Daoy (cell line): ENCODE data around the gene UBTD1. TPM values are rescaled to one million over a fixed set of nuclear protein-coding genes. Genes with fewer than 3 reads are reported as not detected.
"Not testable (repeated sequence)": the region's sequence is repeated elsewhere in the genome, so short reads cannot be mapped to it uniquely, and the experiment has no call there.

Experiments
- DNase-seq: peaks from one replicate; pipeline ENCODE4 v3.0.0-alpha.2; 2015; ENCODE audit warnings: low read depth
- total RNA-seq: library from RNA; depleted of rRNA; stranded (reverse); fragments of >200 nt; shearing (Covaris generic); gene quantifications from 2 replicates; pipeline ENCODE4 v1.2.3, GENCODE V29; 2014; rRNA removed

The UBTD1 gene, protein sequence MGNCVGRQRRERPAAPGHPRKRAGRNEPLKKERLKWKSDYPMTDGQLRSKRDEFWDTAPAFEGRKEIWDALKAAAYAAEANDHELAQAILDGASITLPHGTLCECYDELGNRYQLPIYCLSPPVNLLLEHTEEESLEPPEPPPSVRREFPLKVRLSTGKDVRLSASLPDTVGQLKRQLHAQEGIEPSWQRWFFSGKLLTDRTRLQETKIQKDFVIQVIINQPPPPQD
- total RNA-seq: 8.2 and 8.3 TPM in 2 replicates

DNA sequence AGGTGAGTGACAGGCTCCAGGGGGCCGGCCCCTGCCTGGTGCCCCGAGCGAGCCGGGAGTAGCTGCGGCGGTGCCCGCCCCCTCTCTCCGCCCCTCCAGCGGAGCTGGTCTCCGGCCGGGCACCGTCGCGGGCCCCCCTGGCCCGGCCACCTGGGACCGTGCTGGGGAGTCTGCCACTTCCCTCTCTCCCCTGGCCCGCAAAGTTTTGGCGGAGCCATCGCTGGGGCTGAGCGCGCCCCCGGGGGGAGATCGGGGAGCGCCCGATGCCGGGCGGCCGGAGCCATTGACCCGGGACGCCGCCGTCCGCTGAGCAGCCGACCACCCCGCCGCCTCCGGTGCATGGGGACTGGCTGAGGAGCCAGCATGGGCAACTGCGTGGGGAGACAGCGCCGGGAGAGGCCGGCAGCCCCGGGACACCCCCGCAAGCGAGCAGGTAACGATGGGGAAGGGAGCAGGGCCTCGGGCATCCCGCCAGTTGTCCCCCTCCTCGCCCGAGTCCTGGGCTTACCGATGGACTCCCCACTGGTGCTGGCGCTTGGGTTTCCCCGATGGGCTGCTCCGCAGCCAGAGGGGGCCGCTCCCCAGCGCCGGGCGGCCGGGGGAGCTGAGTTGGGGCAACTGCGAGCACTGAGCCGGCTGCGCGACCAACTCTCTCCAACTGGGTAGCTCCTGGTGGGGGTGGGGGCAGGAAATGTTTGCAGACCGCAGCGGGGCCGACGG is at the start of gene UBTD1:
TSS of gene UBTD1 (plus strand) at position 84 of the 720 bp plus-strand sequence. CDS start at position 364, 280 bp downstream.
- peak; percentile 57 for DNase-seq

DNA sequence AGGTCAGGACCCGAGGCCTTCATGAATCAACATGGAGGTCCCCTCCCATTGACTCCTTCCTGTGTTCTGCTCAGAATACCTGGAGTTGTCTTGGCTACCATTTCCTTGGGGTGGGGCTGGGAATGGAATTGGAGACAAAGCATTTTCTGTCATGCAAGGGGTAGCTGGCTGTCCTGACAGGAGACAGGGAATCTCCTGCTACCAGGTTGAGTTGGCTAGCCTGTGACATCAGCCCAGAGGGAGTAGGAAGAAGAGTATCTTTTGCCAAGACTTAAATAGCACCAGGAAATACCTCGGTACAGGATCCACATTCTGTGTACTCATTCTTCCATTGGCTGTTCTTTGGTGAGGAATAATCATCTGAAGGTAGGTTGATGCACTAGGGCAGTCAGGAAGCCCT is 47.9 kb upstream of the UBTD1 start:
- no peak for DNase-seq

DNA sequence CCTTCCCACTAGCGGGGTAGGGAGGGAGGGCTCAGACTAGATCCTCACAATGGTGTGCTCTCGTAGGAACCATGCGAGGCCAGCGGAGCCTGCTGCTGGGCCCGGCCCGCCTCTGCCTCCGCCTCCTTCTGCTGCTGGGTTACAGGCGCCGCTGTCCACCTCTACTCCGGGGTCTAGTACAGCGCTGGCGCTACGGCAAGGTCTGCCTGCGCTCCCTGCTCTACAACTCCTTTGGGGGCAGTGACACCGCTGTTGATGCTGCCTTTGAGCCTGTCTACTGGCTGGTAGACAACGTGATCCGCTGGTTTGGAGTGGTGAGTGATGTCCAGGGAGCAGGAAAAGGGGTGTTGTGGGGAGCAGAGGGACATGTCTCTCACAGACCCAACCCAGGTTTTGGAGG is 47.1 kb upstream of the UBTD1 start:
- DNase-seq: no peak

DNA sequence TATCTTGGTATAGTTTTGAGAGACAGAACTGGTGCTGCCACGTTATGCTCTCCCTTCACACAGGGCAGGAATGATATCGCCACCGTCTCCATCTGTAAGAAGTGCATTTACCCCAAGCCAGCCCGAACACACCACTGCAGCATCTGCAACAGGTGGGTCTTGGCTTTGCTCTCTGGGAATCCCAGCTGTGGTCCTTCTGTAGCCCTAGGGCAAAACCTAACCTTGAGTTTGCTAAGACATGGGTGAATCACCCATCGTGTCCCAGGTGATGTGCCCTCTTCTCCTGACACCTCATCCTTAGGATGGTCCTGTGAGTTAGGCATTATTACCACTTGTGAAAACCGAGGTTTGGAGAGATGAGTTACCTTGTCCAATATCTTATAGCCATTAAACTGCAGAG is 46.4 kb upstream of the UBTD1 start:
- DNase-seq: no peak

DNA sequence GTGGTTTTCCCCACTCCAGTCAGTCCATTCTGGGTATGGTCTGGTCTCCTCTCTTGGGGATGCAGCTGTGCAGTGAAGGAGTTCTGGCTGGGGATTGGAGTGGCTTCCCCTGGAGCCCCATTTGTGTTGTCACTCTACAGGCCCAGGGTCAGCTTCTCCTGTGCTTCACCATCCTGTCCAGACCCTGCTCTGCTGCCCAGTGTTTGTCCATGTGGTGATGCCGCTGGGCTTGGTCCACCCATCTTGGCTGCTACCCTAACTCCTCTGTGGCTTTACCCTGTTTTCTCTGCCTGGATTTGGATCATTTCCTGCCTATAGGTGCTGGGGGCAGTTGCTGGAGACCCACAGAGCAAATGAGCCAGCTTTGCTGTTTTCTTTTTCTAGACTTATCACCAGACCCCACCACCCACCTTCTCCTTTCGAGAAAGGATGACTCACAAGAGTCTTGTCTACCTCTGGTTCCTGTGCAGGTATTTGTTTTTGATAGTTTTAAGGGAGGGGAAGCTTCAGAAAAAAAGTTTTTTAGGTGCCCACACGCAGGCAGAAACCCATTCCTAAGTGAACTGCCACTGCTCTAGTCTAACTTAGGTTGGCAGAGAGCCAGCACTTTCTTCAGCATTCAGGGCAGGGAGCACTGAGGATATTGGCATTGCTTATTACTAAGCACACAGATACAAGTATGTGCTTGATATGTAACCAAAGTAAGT is 44.2 kb upstream of the UBTD1 start:
- no peak for DNase-seq

DNA sequence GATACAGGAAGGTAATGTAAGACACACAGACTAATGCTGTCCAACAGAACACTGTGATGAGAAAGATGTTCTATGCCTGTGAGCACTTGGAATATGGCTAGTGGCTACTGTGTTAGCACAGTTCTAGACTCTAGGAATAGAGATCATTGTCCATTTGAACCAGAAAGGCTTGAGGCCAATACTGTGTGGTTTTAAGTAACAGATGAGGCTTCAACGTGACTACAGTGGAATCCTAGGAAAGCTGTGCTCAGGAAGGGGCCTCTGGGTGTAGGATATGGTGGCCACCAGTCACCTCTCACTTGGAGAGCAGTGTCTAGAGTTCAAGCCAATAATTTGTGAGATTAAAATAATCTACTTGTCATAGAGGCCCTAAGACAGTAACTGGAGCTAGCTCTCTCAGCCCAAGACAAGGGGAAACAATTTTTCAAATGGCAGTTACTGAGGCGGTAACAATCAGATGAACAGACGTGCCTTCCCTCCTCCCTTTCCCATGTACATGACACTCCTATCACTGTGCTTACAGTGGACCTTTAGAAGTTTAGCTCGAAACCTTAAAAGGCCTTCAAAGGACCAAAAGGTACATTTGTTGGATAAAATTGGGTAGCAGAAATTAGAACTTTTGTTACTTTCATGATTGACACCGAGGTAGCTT is 42.6 kb upstream of the UBTD1 start:
- DNase-seq: no peak

DNA sequence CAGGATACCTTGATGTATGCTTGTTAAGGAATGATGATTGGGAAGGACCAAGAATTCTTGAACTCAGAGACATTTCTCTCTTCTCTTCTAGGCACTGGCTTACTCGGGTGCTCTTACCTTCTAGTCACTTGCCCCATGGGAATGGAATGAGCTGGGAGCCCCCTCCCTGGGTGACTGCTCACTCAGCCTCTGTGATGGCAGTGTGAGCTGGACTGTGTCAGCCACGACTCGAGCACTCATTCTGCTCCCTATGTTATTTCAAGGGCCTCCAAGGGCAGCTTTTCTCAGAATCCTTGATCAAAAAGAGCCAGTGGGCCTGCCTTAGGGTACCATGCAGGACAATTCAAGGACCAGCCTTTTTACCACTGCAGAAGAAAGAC is 42.0 kb upstream of the UBTD1 start:
- no peak for DNase-seq

DNA sequence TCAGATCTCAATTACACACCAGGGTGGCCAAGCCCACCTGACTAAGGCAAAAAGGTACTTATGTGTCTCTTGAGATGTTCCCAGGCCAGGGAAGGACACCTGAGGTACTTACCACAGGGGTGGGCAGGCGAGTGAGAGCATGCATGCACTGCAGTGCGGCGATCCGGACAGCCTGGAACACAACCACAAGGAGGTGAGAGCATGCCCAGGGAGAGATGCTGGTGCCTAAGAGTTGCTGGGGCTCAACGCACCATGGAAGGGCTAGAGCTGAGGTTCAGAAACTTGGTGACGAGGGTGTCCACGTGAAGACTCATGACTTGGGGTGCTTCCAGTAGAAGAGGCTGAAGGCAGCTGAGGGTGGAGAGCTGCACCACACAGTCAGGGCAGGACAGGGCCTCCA is 39.6 kb upstream of the UBTD1 start:
- DNase-seq: no peak

DNA sequence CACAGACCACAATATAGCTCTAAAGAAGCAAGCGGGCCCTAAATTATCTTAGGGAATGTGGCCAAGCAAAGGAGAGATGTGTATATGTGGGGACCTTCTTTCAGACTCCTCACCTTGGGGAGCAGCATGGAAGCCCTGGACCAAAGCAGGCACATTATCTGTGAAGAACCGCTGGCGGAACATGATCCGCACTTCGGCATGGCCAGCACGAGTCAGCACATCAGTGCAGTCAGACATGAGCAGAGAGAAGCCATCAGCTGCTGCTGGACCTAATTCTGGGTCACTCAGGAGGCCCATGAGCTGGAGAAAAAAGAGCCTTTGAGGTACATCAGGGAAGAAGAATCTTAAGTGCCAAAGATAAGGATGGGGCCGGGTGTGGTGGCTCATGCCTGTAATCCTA is 38.8 kb upstream of the UBTD1 start:
- no peak for DNase-seq

DNA sequence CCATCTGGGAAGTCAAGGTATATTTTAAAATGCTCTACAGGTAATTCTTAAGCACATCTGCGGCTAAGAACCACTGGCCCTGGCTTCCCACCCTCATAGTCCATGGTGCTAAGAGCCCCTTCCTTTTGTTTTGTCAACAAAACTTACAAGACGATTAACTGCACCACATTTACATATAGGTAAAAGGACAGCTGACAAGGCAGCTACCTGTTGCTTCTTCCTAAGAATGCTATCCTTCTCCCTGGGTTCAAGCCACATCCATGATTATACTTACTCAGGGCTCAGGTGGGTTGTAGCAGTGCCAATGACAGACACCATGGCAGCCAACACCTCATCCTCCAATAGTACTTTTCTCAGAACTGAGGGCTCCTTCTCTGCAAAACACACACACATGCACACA is 36.4 kb upstream of the UBTD1 start:
- DNase-seq: no peak

DNA sequence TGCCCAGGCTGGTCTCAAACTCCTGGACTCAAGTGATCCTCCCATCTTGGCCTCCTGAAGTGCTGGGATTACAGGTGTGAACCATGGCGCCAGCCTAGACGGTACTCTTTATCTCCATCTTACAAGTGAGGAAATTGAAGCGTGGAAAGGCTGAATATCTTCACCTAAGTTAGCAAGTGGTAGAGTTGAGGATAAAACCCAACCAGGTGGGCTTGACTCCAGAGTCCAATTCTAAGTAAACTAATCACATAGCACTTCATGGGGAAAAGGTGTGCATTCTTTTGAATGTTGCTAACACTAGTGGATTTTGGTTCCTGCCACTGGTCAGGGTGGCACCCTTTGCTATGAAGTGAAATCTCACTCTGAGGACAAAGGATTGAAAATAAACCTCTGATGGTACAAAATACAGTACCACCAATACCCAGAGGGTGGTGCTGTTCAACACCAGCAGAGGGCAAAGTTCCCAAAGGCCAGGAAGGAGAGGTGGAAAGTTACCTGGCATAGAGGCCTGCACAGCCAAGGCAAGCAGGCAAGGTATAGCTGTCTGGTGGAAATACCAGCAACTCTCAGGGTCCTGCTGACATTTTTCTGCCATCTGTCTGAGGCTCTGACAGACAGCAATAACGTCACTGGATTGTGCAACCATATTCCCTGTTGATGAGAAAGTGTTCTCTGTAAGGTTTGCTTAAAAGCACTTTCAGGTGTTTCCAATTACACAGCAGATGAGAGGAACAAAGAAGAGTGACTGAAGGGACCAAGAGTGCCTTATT is 35.2 kb upstream of the UBTD1 start:
- peak; percentile 31 for DNase-seq

DNA sequence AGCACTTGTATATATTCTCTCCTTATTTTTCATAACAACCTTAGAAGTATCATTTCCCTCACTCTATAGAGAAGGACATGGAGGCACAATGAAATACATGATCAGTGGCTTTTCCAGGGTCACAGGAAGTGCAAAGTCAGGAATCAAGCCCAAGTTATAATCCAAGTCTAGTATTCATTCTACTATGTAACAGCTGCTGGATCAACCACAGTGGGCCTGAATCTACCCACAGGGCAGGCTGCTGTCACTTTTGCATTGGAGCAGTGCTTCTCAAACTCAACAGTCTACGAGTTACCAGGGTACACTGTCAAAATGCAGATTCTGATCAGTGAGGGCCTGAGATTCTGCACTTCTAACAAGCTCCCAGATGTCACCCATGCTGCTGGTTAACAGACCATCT is 34.5 kb upstream of the UBTD1 start:
- no peak for DNase-seq

DNA sequence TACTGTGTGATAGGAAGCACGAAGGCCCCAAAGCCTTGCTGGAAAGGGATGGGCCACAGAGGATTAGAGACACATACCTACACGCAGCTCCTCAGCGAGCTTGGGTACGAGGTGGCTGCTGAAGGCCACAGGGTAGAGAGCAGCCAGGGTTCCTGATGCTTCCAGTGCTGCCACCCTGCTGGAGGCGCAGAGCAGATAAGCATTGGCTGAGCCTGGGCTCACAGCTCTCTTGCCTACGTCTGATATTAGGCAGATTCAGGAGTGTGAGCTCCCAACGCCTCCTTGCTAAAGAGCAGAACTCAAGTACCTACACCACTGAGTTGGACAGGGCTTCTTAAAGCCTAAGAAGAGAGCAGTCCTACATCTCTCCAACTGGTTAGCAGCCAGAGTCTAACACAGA is 32.7 kb upstream of the UBTD1 start:
- DNase-seq: no peak

DNA sequence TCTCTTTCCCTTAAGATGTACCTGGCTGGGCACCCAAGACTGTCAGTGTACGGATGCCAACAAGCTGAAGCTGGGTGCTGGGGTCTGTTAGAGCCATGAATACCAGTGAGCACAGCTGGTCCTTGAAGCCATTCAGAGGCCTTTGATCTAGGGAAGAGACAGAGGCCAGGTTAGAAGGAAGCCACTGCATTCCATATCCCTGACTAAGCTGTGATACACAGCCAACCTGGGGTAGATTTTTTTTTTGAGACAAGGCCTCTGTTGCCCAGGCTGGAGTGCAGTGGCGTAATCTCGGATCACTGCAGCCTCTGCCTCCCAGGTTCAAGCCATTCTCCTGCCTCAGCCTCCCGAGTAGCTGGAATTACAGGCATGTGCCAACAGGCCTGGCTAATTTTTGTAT is 32.0 kb upstream of the UBTD1 start:
- peak; percentile 14 for DNase-seq

DNA sequence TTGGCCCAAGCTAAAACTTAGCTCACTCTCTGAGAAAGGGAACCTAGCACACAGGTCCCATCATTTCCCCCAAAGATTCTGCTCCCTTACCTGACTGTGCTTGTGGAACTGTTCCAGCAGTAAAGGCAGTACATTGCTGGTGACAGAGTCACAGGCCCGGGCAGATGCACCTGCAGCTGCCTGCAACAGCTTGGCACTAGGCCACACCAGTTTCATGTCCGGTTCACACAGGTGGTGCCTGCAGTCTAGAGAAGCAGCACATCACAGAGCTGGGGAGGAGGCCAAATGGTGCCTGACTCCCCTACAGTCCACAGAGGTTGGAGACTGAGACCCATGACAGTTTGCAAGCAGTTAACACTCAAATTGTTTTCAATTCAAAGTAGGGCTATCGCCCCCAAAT is 30.6 kb upstream of the UBTD1 start:
- DNase-seq: no peak

DNA sequence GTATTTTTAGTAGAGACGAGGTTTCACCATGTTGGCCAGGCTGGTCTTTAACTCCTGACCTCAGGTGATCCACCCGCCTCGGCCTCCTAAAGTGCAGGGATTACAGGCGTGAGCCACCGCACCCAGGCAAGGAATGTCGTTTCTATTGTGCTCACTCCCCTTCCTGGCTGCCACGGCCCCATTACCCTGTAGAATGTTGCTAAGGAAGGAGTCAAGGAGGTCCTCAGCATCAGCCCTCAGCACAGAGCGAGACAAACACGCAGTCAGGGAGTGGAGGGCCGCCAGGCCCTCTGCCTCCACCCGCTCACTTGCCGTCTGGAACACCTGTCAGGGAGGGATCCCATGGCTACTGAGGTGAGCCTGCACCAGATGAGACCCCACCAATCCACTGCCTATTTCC is 29.9 kb upstream of the UBTD1 start:
- DNase-seq: not testable (repeated sequence)

DNA sequence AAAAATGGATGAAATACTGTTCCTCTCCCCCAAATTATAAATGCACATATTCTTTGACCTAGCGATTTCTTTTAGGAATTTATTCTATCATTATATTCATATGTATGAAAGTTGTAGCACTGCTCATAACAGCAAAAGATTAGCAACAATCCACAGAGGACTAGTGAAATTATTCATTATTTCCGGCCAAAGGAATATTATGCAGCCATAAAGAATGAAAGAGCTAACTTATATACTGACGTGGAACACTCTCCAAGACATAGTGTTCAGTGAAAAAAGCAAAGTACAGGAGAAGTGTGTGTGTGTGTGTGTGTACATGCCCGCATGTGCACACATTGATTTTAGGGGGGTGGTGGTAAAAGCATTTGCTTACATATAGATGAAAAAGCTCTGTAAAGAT is 23.8 kb upstream of the UBTD1 start:
- DNase-seq: no peak

DNA sequence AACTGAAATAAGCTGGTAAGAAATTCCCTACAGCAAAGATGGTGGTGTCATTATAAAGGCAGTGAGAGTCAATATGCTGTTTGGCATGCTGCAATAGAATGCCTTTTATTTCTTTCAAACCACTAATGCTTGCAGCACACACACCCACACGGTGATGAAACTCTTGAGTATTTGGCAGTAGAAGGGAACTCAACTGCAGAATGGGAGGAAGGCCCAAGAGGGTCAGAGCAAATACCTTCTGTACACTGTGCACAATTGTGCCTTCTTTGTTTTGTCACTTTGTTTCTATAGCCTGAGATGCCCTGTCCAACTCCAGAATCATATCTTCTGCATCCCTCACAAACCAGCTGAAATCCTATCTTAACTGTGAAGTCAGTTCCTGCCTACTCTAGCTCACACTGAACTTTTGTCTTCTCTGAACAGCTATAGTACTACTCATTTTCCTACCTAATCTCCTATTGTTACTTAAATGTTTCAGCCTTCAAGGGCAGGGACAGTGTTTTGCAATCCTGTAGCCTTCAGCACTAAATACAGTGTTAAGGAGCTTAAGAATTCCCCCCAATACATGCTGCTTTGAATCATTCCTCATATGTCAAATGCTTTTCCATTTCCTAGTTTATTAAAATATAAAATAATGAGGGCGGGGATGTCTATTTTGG is 22.7 kb upstream of the UBTD1 start:
- DNase-seq: no peak

DNA sequence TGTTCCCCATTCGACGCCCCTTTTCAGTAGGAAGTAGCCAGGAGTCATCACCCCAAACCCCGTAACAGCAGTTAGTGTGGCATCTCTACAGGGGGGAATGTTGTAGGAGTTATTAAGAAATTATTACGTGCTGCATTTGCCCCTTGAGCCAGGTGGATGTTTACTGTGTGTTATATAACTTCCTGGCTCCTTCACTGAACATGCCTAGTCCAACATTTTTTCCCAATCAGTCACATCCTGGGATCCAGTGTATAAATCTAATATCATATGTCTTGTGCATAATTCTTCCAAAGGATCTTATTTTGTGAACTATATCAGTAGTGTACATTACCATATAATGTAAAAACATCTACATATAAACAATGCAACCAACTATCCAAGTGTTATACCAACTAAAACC is 19.3 kb upstream of the UBTD1 start:
- not testable (repeated sequence) for DNase-seq

DNA sequence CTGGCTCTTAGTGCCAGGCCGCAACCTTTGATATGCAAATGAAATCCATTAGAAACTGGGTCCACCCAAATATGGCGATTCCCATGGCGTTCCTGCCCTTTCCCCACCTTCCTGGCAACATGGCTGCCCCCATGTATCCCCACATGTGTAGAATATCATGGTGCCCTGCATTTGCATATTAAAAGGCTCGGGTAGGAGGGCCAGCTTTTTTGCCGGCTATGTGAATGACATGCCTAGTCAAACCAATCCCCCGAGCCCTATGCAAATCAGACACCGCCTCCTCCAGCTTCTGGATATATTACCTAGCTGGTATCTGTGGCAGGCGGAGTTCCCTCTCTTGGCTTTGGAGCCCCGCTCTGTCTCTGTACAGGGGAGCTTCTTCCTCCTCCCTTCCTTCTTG is 18.8 kb upstream of the UBTD1 start:
- DNase-seq: peak; percentile 10

DNA sequence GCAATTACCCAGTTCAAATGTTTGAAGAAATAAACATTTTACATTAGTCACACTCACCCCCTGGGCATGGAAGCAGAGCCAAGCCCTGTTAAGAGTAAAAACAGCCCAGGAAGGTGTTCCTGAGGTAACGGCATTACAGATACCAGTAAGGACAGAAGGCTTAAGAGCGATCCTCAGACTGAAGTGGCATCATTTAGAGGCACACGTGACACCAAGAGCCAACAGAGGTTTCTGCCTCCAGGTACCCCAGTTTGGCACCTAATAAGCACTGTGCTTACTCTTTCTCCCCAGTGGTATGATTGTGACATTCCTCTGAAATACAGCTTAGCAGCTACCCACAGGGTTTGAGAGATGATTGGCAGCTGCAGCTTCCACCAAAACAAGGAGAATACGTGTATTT is 17.7 kb upstream of the UBTD1 start:
- peak; percentile 11 for DNase-seq
